Astrocyte (in vitro differentiated cells and primary cell): ENCODE measurements around the gene ATN1. TPM values are rescaled to one million over a fixed set of nuclear protein-coding genes. Genes with fewer than 3 reads are reported as not detected.
A peak's percentile ranks its signal among the peaks of the same experiment; 100 is the strongest.

ENCODE experiments used
- DNase-seq: peaks from one replicate; pipeline ENCODE4 v3.0.0-alpha.2; 2010; ENCODE audit warnings: low read depth
- FAIRE-seq: peaks from 2 replicates; lab custom pipeline; 2011; peaks lifted over from hg19 to GRCh38; lab: Jason Lieb, UNC
- H2AFZ ChIP-seq: 2 replicates; pipeline ENCODE4 v1.6.0; 2012; ENCODE audit warnings: low read depth, low read length, inconsistent platforms
- H3K27ac ChIP-seq: 2 replicates; pipeline ENCODE4 v1.5.1; 2011; ENCODE audit warnings: low read depth, low read length, inconsistent platforms
- H3K27me3 ChIP-seq: 2 replicates; pipeline ENCODE4 v1.6.0; 2011; ENCODE audit warnings: low read length, inconsistent platforms; ENCODE audit not compliant: insufficient read depth
- H3K36me3 ChIP-seq: 2 replicates; pipeline ENCODE4 v1.5.1; 2011; ENCODE audit warnings: low read length, inconsistent platforms; ENCODE audit not compliant: insufficient read depth
- H3K4me1 ChIP-seq: 2 replicates; pipeline ENCODE4 v1.5.1; 2011; ENCODE audit warnings: low read length, inconsistent platforms; ENCODE audit not compliant: insufficient read depth
- H3K4me2 ChIP-seq: 2 replicates; pipeline ENCODE4 v1.6.0; 2012; ENCODE audit warnings: low read length, inconsistent platforms
- H3K4me3 ChIP-seq: 2 replicates; pipeline ENCODE4 v1.5.1; 2011; ENCODE audit warnings: low read depth, mild to moderate bottlenecking, low read length, inconsistent platforms; ENCODE audit not compliant: insufficient read depth
- H3K79me2 ChIP-seq: 2 replicates; pipeline ENCODE4 v1.6.0; 2012; ENCODE audit warnings: mild to moderate bottlenecking, low read length, inconsistent platforms; ENCODE audit not compliant: insufficient read depth
- H3K9ac ChIP-seq: 2 replicates; pipeline ENCODE4 v1.6.0; 2012; ENCODE audit warnings: mild to moderate bottlenecking, low read length, inconsistent platforms
- H3K9me3 ChIP-seq: 2 replicates; pipeline ENCODE4 v1.5.1; 2012; ENCODE audit warnings: low read depth, mild to moderate bottlenecking, low read length, inconsistent platforms; ENCODE audit not compliant: insufficient read depth
- H4K20me1 ChIP-seq: 2 replicates; pipeline ENCODE4 v1.6.0; 2012; ENCODE audit warnings: low read length, inconsistent platforms; ENCODE audit not compliant: insufficient read depth
- H3K27ac Mint-ChIP-seq: one replicate; pipeline ENCODE4 v1.8.0; 2021; ENCODE audit warnings: mild to moderate bottlenecking, mixed read lengths; ENCODE audit not compliant: unreplicated experiment
- H3K27me3 Mint-ChIP-seq: one replicate; pipeline ENCODE4 v1.8.0; 2021; ENCODE audit warnings: low read depth, mixed read lengths; ENCODE audit not compliant: unreplicated experiment
- H3K36me3 Mint-ChIP-seq: one replicate; pipeline ENCODE4 v1.8.0; 2021; ENCODE audit warnings: low read depth, mixed read lengths; ENCODE audit not compliant: unreplicated experiment
- H3K4me1 Mint-ChIP-seq: one replicate; pipeline ENCODE4 v1.8.0; 2021; ENCODE audit warnings: low read depth, mixed read lengths; ENCODE audit not compliant: unreplicated experiment
- H3K4me3 Mint-ChIP-seq: one replicate; pipeline ENCODE4 v1.8.0; 2021; ENCODE audit warnings: mild to moderate bottlenecking, moderate library complexity, mixed read lengths; ENCODE audit not compliant: unreplicated experiment
- H3K9me3 Mint-ChIP-seq: one replicate; pipeline ENCODE4 v1.8.0; 2021; ENCODE audit warnings: mild to moderate bottlenecking, mixed read lengths; ENCODE audit not compliant: unreplicated experiment
- CTCF ChIP-seq: IDR thresholded peaks from 2 replicates; pipeline ENCODE4 v1.5.1; 2011; ENCODE audit warnings: low read depth, mild to moderate bottlenecking, inconsistent platforms, low read length, moderate library complexity; ENCODE audit not compliant: insufficient read depth
- EZH2 ChIP-seq: IDR thresholded peaks from 2 replicates; pipeline ENCODE4 v1.6.1; 2012; ENCODE audit warnings: mild to moderate bottlenecking, low read length, inconsistent platforms; ENCODE audit not compliant: insufficient read depth
- total RNA-seq: library from RNA; stranded (reverse); gene quantifications from 2 replicates; pipeline ENCODE4 v1.2.1, GENCODE V29; 2021

The ATN1 gene
- total RNA-seq, 1 donor from 2014 or later: 97.8 TPM

DNA sequence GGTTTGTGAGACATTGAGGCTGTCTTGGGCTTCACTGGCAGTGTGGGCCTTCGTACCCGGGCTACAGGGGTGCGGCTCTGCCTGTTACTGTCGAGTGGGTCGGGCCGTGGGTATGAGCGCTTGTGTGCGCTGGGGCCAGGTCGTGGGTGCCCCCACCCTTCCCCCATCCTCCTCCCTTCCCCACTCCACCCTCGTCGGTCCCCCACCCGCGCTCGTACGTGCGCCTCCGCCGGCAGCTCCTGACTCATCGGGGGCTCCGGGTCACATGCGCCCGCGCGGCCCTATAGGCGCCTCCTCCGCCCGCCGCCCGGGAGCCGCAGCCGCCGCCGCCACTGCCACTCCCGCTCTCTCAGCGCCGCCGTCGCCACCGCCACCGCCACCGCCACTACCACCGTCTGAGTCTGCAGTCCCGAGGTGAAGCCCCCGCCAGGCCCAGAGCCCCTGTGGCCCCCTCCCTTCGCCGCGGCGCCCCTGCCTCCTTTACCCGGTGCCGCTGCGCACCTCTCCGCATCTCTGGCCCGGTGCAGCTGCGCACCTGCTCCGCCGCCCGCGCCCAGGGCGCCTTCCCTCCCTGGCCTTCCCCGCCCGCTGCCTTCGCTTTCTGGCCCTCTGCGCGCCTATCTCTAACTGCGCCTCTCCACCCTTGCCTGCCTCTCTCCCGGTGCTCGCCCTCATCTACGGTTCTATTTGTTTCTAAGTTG is 13.4 kb upstream of the ATN1 start, which contains the start of gene ENO2:
ENO2 (plus strand) TSS at position 335 of the 701 bp plus-strand sequence. CDS start 1,253 bp downstream, outside the sequence.
- Histone ChIP-seq H3K79me2 (no peaks in the 10 kb centered on the region), H3K9ac (peak within 1 kb of the TSS; percentile 75), H4K20me1 (no peaks in the 10 kb centered on the region), H3K27me3 (no peaks in the 10 kb centered on the region), H3K4me1 (peaks cover 25% of the 10 kb centered on the region), H3K4me3 (peak within 1 kb of the TSS; percentile 63), H3K4me2 (peak within 1 kb of the TSS; percentile 97), H3K9me3 (no peaks in the 10 kb centered on the region), H2AFZ (peak within 1 kb of the TSS; percentile 94), H3K36me3 (no peaks in the 10 kb centered on the region), H3K27ac (peak within 1 kb of the TSS; percentile 1)
- peak within 1 kb of the TSS; percentile 87 for H3K27ac Mint-ChIP-seq
- no peak for FAIRE-seq
- peaks cover 5% of the 10 kb centered on the region for H3K27me3 Mint-ChIP-seq
- no peak for TF ChIP-seq CTCF
- TF ChIP-seq EZH2: no peak
- no peaks in the 10 kb centered on the region for H3K9me3 Mint-ChIP-seq
- H3K36me3 Mint-ChIP-seq: peaks cover 3% of the 10 kb centered on the region
- peak within 1 kb of the TSS; percentile 89 for H3K4me3 Mint-ChIP-seq
- H3K4me1 Mint-ChIP-seq: peaks cover 15% of the 10 kb centered on the region
- DNase-seq: peak; percentile 33

DNA sequence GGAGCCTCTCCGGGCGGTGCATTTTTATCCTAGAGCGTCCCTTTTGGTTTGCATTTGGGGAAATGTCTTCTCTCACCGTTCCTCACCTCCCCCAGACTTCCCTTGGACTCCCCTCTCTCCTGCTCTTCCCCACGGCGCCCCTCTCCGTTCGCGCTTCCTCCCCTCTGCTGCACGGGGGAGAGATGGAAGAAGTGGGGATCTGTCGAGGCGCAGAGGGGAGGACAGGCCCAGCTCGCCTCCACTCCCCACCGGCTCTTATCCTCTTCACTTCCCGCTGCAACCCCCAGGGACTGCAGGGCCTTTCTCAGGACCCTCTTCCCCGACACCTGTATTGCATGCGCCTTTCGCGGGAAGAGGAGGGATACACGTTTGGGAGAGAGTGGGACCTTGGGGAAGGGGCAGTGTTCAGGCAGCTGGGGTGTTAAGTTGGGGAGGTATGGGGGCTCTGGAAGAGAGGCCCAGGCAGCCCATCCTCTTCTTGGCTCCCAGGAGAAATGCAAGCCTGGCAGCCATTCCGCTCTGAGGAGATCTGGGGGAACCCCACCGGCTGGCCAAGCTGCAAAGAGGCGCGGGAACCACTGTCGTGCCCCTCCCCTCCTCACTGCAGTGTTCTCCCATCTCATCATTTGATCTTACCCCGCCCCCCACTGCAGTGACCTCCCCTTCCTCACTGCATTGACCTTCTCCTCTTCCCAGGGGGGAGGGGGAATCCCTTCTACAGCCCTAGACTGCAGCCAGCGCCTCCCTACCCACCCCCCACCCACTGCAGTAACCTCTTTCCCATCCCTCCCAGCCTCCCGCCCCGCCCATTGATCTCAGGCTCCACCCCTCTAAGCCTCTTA is 12.6 kb upstream of the ATN1 start:
- H3K4me3 Mint-ChIP-seq: peak overlapping the region; percentile 89
- FAIRE-seq (no peak), DNase-seq (no peak)
- Histone ChIP-seq H3K36me3 (peaks cover 2% of the 10 kb centered on the region), H3K9me3 (no peaks in the 10 kb centered on the region), H3K79me2 (no peaks in the 10 kb centered on the region), H3K4me3 (peak overlapping the region; percentile 63), H3K9ac (peak overlapping the region; percentile 75), H3K27me3 (no peaks in the 10 kb centered on the region), H4K20me1 (no peaks in the 10 kb centered on the region), H3K4me2 (peak overlapping the region; percentile 97), H3K4me1 (peaks cover 25% of the 10 kb centered on the region), H3K27ac (no peak overlapping the region), H2AFZ (peak overlapping the region; percentile 69)
- TF ChIP-seq EZH2 (no peak), CTCF (no peak)
- peak overlapping the region; percentile 87 for H3K27ac Mint-ChIP-seq
- H3K27me3 Mint-ChIP-seq: peaks cover 5% of the 10 kb centered on the region
- peaks cover 7% of the 10 kb centered on the region for H3K36me3 Mint-ChIP-seq
- H3K9me3 Mint-ChIP-seq: no peaks in the 10 kb centered on the region
- H3K4me1 Mint-ChIP-seq: peaks cover 15% of the 10 kb centered on the region
